Peyer's patch (tissue), 4 donors: ENCODE measurements around the gene SRD5A3. TPM values are rescaled to one million over a fixed set of nuclear protein-coding genes. Genes with fewer than 3 reads are reported as not detected.

Experiments
- DNase-seq, 3 donors: peaks; one replicate each; pipeline ENCODE4 v3.0.0-alpha.2; 2017 to 2019
- H3K27ac ChIP-seq, 4 donors: fragments of 200-600 bp; sonication (generic); one replicate each; pipeline ENCODE4 v1.5.1; 2016 to 2019
- H3K27me3 ChIP-seq, 2 donors: fragments of 200-600 bp; sonication (generic); one replicate each; pipeline ENCODE4 v1.5.1; 2019
- H3K36me3 ChIP-seq, 3 donors: fragments of 200-600 bp; sonication (generic); one replicate each; pipeline ENCODE4 v1.5.1; 2016 to 2019
- H3K4me1 ChIP-seq, 4 donors: fragments of 200-600 bp; sonication (generic); one replicate each; pipeline ENCODE4 v1.5.1; 2016 to 2019
- H3K4me3 ChIP-seq, 4 donors: fragments of 200-600 bp; sonication (generic); 1 replicate in 3 of 4; 2 replicates in 1 of 4; pipeline ENCODE4 v1.5.1; 2016 to 2019; ENCODE audit warnings: mild to moderate bottlenecking in 1 of 4
- H3K9me3 ChIP-seq, 4 donors: fragments of 200-600 bp; sonication (generic); one replicate each; pipeline ENCODE4 v1.5.1; 2016 to 2019; ENCODE audit warnings: mild to moderate bottlenecking in 1 of 4
- POLR2A ChIP-seq, 2 donors: fragments of 450-650 bp; IDR thresholded peaks; one replicate each; pipeline ENCODE4 v1.5.1; 2017; ENCODE audit warnings: antibody characterized with exemption in 2 of 2, mild to moderate bottlenecking in 2 of 2, moderate library complexity in 2 of 2
- total RNA-seq, 4 donors: library from RNA; depleted of rRNA; stranded (reverse); fragments of >200 nt; gene quantifications; one replicate each; pipeline ENCODE4 v1.1.0, GENCODE V29; 2016
- TF ChIP-seq, protein P1 (sequence below), 6 experiments: fragments of 450-650 bp in 4 of 6; fragments of 200-600 bp in 2 of 6; sonication (generic) in 1 of 6; IDR thresholded peaks; one replicate each; pipeline ENCODE4 v1.5.1; 2017 to 2019; ENCODE audit warnings: antibody characterized with exemption in 6 of 6, mild to moderate bottlenecking in 3 of 6, moderate library complexity in 1 of 6

SRD5A3 gene
- total RNA-seq, 4 donors from 2014 or later = 1.7 to 19.6 (median 9.4) TPM

DNA sequence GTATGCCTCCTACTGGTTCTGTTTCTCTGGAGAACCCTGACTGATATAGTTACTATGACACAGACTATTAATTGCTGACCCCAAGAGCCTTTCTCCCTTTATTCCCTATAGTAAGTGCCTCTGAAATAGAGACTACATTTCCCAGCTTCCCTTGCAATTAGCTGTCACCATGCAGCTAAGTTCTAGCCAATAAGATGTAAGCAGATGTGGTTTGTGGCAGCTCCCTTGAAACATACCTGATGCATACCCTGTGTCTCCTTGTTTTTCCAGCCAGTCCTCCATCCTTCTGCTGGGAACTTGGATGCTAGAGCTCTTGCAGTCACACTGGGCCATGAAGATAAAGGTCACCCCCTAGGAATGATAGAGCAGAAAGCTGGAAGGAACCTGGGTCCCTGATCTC is 40.0 kb downstream of the SRD5A3 start:
- no peaks in the 10 kb centered on the region for H3K27me3 ChIP-seq
- H3K4me1 ChIP-seq = no peaks in the 10 kb centered on the region
- H3K27ac ChIP-seq = no peak overlapping the region
- H3K9me3 ChIP-seq = no peaks in the 10 kb centered on the region
- no peak overlapping the region for H3K4me3 ChIP-seq
- TF ChIP-seq, protein P1, sequence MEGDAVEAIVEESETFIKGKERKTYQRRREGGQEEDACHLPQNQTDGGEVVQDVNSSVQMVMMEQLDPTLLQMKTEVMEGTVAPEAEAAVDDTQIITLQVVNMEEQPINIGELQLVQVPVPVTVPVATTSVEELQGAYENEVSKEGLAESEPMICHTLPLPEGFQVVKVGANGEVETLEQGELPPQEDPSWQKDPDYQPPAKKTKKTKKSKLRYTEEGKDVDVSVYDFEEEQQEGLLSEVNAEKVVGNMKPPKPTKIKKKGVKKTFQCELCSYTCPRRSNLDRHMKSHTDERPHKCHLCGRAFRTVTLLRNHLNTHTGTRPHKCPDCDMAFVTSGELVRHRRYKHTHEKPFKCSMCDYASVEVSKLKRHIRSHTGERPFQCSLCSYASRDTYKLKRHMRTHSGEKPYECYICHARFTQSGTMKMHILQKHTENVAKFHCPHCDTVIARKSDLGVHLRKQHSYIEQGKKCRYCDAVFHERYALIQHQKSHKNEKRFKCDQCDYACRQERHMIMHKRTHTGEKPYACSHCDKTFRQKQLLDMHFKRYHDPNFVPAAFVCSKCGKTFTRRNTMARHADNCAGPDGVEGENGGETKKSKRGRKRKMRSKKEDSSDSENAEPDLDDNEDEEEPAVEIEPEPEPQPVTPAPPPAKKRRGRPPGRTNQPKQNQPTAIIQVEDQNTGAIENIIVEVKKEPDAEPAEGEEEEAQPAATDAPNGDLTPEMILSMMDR (IDR thresholded peaks at IDR 0.05) = no peak
- no peak for TF ChIP-seq POLR2A (IDR thresholded peaks at IDR 0.05)
- H3K36me3 ChIP-seq = no peaks in the 10 kb centered on the region
- DNase-seq = no peak

DNA sequence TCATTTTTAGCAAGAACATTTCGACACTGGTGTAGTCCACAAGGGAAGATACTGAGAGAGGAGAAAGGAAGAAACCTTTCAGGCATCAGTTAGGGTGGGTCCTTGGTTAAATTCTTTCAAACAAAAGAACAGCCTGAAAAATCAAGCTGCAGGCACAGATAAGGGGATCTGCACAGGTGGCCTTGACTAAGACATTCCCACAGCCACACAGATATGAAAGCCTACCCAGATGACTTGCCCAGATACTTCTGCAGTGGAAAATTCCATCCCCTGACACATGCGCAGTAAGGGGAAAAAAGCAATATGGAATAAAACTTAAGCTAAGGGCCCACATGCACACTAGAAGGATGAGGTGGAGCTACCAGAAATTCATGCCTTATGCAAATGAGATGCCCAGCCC is 40.8 kb downstream of the SRD5A3 start:
- no peaks in the 10 kb centered on the region for H3K9me3 ChIP-seq
- DNase-seq = no peak
- no peaks in the 10 kb centered on the region for H3K27me3 ChIP-seq
- no peak overlapping the region for H3K4me3 ChIP-seq
- no peaks in the 10 kb centered on the region for H3K4me1 ChIP-seq
- H3K27ac ChIP-seq = no peak overlapping the region
- H3K36me3 ChIP-seq = no peaks in the 10 kb centered on the region
- TF ChIP-seq, protein P1 (IDR thresholded peaks at IDR 0.05) = no peak
- no peak for TF ChIP-seq POLR2A (IDR thresholded peaks at IDR 0.05)

DNA sequence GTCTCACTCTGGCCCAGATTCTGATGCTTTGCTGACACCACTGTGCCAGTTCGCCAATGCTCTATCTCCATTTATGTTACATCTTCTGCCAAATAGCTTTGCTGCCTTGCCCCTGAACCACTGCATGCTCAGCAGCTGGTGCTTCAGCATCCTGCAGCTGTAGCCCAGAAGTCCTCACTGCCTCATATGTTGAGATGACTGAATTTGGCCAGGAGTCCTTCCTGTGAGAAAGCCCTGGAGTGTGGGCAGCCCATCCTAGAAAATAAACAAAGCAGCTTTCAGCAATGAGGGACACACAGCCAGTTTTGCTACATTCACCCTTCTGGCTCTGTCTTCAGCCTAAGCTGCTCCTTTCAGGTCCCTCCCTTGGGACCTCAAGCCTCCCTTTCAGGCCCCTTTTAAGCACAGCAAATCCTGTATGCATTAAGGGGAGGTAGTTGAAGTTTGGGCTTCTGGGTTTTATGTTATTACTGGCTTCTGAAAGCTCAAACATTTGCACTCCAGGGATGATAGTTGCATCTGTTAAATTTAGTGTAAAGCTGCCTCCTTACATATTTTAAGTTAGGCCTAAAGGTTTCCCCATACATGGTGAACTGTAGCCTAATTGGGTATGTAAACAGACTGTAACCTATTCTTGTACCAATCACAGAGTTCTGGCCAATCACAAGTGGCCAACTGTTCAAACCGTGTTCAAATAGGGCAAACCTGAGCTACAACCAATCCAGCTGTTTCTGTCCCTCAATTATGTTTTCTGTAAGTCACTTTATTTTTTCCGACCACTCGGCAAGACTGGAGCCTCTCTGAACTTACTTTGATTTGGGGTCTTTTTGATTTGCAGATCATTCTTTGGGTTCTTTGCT is 47.6 kb downstream of the SRD5A3 start:
- no peak for TF ChIP-seq POLR2A (IDR thresholded peaks at IDR 0.05)
- TF ChIP-seq, protein P1 (IDR thresholded peaks at IDR 0.05) = no peak
- Histone ChIP-seq H3K27ac (no peak overlapping the region), H3K4me3 (no peak overlapping the region), H3K4me1 (peaks cover 0 to 22% (median 9%) of the 10 kb centered on the region in 4 donors), H3K27me3 (no peaks in the 10 kb centered on the region), H3K9me3 (no peaks in the 10 kb centered on the region), H3K36me3 (no peaks in the 10 kb centered on the region)
- no peak for DNase-seq

DNA sequence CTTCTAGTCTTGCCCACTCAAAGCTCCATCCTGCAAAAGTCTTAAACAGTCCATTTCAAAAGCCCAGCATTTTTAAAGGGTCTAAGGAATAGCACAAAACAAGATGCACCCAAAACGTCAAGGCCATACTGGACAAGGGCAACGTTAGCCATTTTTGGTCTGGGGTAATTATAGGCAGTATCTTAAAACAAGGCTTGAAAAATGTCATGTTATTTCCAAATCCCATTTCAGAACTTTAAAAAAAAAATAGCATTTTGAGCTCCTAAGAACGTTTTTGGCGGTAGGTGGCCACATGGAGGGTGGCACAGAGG is 49.1 kb downstream of the SRD5A3 start:
- Histone ChIP-seq H3K27me3 (no peaks in the 10 kb centered on the region), H3K27ac (peak overlapping the region; percentile 96 to 100 (median 98)), H3K36me3 (no peaks in the 10 kb centered on the region), H3K4me3 (peak overlapping the region; percentile 77 to 91 (median 84)), H3K4me1 (peaks cover 0 to 32% (median 12%) of the 10 kb centered on the region in 4 donors), H3K9me3 (no peaks in the 10 kb centered on the region)
- TF ChIP-seq, protein P1 (IDR thresholded peaks at IDR 0.05) = peak in 2 of 6 experiments; percentile 22 to 30
- no peak for TF ChIP-seq POLR2A (IDR thresholded peaks at IDR 0.05)
- no peak for DNase-seq

DNA sequence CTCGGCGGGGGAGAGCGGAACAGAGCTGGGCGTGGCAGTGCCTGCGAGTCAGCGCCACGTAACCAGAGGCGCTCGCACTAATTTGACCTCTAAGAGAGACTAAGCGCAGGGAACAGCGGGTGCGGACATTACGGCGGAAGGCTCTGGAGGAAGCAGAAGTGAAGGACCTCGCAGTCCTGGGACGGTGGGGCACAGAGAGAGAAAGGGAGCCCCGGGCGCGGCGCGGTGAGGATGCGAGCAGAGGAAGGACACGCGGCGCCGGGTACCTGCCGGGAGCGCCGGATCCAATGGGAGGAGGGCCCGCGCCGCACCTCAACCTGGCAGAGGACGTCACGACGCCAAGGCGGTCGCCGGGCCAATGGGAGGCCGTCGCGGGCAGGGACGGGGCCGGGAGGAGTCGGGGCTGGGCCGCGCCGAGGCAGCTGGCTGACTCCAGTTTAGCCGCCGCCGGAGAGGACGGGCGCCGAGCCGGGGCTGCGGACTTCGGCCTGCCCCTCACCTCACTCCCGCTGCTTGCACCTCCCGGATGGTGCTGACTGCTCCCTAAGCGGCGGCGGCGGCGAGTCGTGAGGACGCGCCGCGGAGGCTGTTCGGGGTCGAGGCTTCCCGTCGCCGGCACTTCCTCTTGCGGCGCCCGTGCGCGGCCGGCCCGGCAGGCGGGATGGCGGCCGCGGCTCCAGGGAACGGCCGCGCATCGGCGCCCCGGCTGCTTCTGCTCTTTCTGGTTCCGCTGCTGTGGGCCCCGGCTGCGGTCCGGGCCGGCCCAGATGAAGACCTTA is 49.7 kb downstream of the SRD5A3 start, which contains the start of gene TMEM165:
Gene TMEM165, plus strand, starts transcription at position 429 of the 779 bp plus-strand sequence. Its CDS starts 233 bp downstream, at position 662.
- peak; percentile 95 to 97 for TF ChIP-seq POLR2A (IDR thresholded peaks at IDR 0.05)
- TF ChIP-seq, protein P1 (IDR thresholded peaks at IDR 0.05) = no peak
- peak; percentile 93 to 98 (median 97) for DNase-seq

More for the DNA sequence above, 49.7 kb downstream of the SRD5A3 start, which contains the start of gene TMEM165:
- no peaks in the 10 kb centered on the region for H3K9me3 ChIP-seq
- H3K27ac ChIP-seq = peak within 1 kb of the TSS; percentile 96 to 100 (median 98)
- H3K36me3 ChIP-seq = no peaks in the 10 kb centered on the region
- peaks cover 0 to 35% (median 12%) of the 10 kb centered on the region in 4 donors for H3K4me1 ChIP-seq
- peak within 1 kb of the TSS; percentile 77 to 91 (median 84) for H3K4me3 ChIP-seq
- H3K27me3 ChIP-seq = no peaks in the 10 kb centered on the region
